Hepatocyte (in vitro differentiated cells): ENCODE data around the gene KRT76.

ENCODE experiments used
- CTCF ChIP-seq: fragments of 200-600 bp; sonication (generic); IDR thresholded peaks from 2 replicates; pipeline ENCODE4 v1.5.1; 2016; ENCODE audit warnings: antibody characterized with exemption, mild to moderate bottlenecking; ENCODE audit not compliant: poor library complexity
- EZH2phosphoT487 ChIP-seq: fragments of 200-600 bp; sonication (generic); IDR thresholded peaks from one replicate; pipeline ENCODE4 v1.6.1; 2018; ENCODE audit warnings: antibody characterized with exemption, mild to moderate bottlenecking, low read depth, moderate library complexity; ENCODE audit not compliant: unreplicated experiment, severe bottlenecking

GRCh38 chr12:52823761-52824450, 46.8 kb upstream of the KRT76 start:
- TF ChIP-seq CTCF (no peak), EZH2phosphoT487 (no peak)
